DND-41 (cell line): Measurements from ENCODE around the gene REG3A.

Source experiments
- EZH2 ChIP-seq: IDR thresholded peaks from 3 replicates; pipeline ENCODE4 v1.6.1; 2012; ENCODE audit warnings: borderline replicate concordance, low read depth, mild to moderate bottlenecking, moderate library complexity, low read length, inconsistent platforms; ENCODE audit not compliant: severe bottlenecking
- TF ChIP-seq, protein P1 (sequence below): IDR thresholded peaks from 2 replicates; pipeline ENCODE4 v1.5.1; 2012; ENCODE audit warnings: borderline replicate concordance, low read length, moderate library complexity, mild to moderate bottlenecking; ENCODE audit not compliant: poor library complexity, severe bottlenecking; ENCODE audit errors: extremely low read depth

DNA sequence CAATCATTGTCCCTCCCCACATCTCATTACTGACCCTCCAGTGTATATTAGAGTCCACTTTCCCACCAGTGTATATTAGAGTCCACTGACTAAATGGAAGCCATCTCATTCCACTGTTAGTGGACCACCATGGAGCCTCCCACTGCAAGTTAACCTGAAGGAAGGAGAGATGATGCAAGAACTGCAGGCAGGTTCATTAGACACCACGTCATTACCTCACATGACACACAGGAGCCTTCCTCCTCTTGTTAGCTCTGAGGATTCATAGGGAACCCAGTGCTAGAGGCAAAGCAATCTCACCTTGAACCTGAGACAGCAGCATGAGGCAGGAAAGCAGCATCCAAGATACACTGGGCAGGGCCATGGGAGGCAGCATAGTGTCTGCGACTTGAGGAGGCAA lies 523 bp downstream of the REG3A start:
- TF ChIP-seq, protein P1, sequence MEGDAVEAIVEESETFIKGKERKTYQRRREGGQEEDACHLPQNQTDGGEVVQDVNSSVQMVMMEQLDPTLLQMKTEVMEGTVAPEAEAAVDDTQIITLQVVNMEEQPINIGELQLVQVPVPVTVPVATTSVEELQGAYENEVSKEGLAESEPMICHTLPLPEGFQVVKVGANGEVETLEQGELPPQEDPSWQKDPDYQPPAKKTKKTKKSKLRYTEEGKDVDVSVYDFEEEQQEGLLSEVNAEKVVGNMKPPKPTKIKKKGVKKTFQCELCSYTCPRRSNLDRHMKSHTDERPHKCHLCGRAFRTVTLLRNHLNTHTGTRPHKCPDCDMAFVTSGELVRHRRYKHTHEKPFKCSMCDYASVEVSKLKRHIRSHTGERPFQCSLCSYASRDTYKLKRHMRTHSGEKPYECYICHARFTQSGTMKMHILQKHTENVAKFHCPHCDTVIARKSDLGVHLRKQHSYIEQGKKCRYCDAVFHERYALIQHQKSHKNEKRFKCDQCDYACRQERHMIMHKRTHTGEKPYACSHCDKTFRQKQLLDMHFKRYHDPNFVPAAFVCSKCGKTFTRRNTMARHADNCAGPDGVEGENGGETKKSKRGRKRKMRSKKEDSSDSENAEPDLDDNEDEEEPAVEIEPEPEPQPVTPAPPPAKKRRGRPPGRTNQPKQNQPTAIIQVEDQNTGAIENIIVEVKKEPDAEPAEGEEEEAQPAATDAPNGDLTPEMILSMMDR = no peak
- no peak for TF ChIP-seq EZH2
